ENCODE results near the gene LILRB2.
"Not testable (repeated sequence)": the region's sequence is repeated elsewhere in the genome, so short reads cannot be mapped to it uniquely, and the experiment has no call there.

DNA sequence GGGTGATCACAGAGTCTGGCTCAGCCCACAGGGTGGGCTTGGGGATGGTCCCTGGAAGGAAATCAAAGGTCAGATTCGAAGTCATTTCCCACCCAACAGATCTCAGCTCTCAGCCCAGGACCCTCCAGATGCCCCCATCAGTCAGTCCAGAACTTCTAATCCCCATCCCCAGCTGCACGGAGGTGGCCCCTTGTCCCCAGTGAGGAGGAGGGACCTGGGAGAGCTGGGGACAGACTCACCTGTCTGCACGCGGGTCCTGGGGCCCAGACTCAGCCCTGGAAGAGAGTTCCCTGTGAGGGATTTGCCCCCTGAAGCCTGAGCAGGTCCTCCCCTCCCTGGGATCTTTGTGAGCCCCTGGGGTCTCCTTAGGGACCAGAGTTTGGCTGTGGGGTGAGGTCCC is 885 bp downstream of the LILRB2 start:
- not testable (repeated sequence) for TF ChIP-seq SRF (IDR thresholded peaks at IDR 0.05; ENCODE audit: low read depth); EZH2 (IDR thresholded peaks at IDR 0.05); POLR2AphosphoS5 (IDR thresholded peaks at IDR 0.05; ENCODE audit: low read depth, low read length); ZNF274 (IDR thresholded peaks at IDR 0.05; ENCODE audit: low read depth, low read length); CEBPB (IDR thresholded peaks at IDR 0.05; ENCODE audit: low read depth); TCF7L2 (IDR thresholded peaks at IDR 0.05; ENCODE audit: borderline replicate concordance, extremely low read depth, insufficient read depth, insufficient read length); ELF1 (IDR thresholded peaks at IDR 0.05; ENCODE audit: borderline replicate concordance, low read depth); POLR2A (IDR thresholded peaks at IDR 0.05; ENCODE audit: borderline replicate concordance, extremely low read depth, insufficient read depth, insufficient read length); SP1 (IDR thresholded peaks at IDR 0.05; ENCODE audit: low read depth); YY1 (IDR thresholded peaks at IDR 0.05; ENCODE audit: extremely low read depth, insufficient replicate concordance, low read depth, low read length)
- TF ChIP-seq, protein P1, sequence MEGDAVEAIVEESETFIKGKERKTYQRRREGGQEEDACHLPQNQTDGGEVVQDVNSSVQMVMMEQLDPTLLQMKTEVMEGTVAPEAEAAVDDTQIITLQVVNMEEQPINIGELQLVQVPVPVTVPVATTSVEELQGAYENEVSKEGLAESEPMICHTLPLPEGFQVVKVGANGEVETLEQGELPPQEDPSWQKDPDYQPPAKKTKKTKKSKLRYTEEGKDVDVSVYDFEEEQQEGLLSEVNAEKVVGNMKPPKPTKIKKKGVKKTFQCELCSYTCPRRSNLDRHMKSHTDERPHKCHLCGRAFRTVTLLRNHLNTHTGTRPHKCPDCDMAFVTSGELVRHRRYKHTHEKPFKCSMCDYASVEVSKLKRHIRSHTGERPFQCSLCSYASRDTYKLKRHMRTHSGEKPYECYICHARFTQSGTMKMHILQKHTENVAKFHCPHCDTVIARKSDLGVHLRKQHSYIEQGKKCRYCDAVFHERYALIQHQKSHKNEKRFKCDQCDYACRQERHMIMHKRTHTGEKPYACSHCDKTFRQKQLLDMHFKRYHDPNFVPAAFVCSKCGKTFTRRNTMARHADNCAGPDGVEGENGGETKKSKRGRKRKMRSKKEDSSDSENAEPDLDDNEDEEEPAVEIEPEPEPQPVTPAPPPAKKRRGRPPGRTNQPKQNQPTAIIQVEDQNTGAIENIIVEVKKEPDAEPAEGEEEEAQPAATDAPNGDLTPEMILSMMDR (IDR thresholded peaks at IDR 0.05 in 2 of 3, conservative IDR thresholded peaks at IDR 0.05 in 1 of 3; ENCODE audit: borderline replicate concordance in 1 of 3, insufficient read depth in 1 of 3, low read depth in 2 of 3, low read length in 2 of 3) = not testable (repeated sequence)
- TF ChIP-seq, protein P2, sequence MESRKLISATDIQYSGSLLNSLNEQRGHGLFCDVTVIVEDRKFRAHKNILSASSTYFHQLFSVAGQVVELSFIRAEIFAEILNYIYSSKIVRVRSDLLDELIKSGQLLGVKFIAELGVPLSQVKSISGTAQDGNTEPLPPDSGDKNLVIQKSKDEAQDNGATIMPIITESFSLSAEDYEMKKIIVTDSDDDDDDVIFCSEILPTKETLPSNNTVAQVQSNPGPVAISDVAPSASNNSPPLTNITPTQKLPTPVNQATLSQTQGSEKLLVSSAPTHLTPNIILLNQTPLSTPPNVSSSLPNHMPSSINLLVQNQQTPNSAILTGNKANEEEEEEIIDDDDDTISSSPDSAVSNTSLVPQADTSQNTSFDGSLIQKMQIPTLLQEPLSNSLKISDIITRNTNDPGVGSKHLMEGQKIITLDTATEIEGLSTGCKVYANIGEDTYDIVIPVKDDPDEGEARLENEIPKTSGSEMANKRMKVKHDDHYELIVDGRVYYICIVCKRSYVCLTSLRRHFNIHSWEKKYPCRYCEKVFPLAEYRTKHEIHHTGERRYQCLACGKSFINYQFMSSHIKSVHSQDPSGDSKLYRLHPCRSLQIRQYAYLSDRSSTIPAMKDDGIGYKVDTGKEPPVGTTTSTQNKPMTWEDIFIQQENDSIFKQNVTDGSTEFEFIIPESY (IDR thresholded peaks at IDR 0.05; ENCODE audit: extremely low read depth, insufficient replicate concordance, low read length) = not testable (repeated sequence)

Data from HCT116 (cell line).